HG02642 (cell line): Measurements from ENCODE around the gene DOK5.
"Not testable (repeated sequence)": the region's sequence is repeated elsewhere in the genome, so short reads cannot be mapped to it uniquely, and the experiment has no call there.

ENCODE experiments used
- ATAC-seq: cut with Tn5 transposase; IDR thresholded peaks from one replicate; pipeline ENCODE4 v1.9.1; 2021; ENCODE audit warnings: mild to moderate bottlenecking; ENCODE audit not compliant: unreplicated experiment, poor library complexity

Gene DOK5

GRCh38 chr20:54475334-54476168 lies at the start of gene DOK5:
DOK5 (plus strand) TSS chr20:54475593; CDS start chr20:54475947, 354 bp downstream.
- ATAC-seq: no peak

DNA sequence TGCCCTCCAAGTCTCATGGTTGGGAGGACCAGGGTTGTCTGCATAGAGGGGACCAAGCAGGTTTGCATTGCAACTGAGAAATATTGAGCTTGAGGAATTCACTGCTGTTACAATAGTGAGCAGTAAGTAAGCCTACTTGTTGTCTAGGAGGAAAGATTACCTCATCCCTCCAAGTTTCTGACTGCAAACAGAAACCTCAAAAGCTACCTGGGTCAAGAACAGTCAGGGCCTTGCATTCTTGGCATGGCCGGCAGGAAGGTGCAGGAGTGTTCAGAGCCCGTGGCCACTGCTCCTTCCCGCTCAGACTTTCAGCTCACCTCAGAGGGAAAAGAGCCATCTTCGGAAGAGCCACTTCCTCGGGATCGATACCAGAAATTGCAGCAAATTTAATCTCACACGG lies 46.0 kb upstream of the DOK5 start:
- no peak for ATAC-seq

GRCh38 chr20:54431156-54431944 lies 44.0 kb upstream of the DOK5 start:
- ATAC-seq: no peak

GRCh38 chr20:54432966-54433365 lies 42.4 kb upstream of the DOK5 start:
- ATAC-seq: no peak

DNA sequence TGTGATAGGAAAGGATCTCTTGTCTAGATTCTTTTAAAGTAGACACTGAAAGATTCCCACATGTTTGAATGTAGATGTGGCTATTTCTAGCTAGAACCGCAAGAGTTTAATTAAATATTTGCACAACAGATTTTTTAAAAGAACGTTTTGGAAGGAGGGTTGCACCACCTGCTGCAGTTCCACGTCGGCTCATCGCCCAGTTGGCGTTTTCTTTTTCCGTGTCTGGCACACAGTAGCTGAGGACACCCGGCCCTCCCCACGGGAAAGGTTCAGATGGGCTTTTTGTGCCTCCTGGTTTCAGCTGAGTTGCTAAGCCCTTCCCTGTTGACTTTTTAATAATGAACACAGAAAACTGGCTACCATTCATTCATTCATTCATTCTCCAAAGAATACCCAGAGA lies 41.8 kb upstream of the DOK5 start:
- no peak for ATAC-seq

DNA sequence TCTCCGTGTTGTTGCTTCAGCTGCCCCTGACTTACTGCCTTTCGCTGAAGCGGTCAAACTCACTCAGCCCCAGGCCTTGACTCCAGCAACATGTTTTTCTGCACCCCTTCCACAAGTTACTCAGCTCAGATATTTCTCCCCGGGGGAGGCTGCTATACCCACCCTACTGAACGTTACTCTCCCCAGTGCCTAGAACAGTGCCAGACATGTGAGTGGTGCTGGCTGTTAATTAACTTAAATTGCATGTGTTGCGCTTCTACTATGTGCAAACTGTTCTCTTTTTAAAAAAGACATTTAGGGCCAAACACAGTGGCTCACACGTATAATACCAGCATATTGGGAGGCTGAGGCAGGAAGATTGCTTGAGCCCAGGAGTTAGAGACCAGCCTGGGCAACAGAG lies 41.2 kb upstream of the DOK5 start:
- no peak for ATAC-seq

GRCh38 chr20:54435015-54435414 lies 40.4 kb upstream of the DOK5 start:
- no peak for ATAC-seq

GRCh38 chr20:54436410-54436809 lies 39.0 kb upstream of the DOK5 start:
- not testable (repeated sequence) for ATAC-seq

GRCh38 chr20:54438166-54438565 lies 37.2 kb upstream of the DOK5 start:
- ATAC-seq: no peak

GRCh38 chr20:54450207-54450606 lies 25.2 kb upstream of the DOK5 start:
- ATAC-seq: no peak

- ATAC-seq: no peak
Observed at GRCh38 chr20:54451171-54451570, 24.2 kb upstream of the DOK5 start.

DNA sequence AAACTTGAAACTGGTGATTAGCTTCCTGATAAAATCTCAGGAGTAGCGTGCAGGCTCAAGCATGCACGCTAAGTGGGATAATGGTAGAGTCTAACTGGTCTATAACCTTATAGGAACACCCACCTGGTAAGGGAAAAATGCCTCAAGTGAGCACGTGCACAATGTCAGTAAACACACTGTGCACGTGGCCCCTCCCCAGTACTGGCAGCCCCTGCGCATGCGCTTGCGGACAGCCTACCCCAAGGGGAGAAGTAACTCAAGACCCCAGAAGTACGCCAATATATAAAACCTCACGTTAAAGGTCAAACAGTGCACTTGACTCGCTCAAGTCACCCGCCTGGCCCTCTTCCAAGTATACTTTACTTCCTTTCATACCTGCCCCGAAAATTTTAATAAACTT lies 23.1 kb upstream of the DOK5 start:
- no peak for ATAC-seq

- no peak for ATAC-seq
Observed at GRCh38 chr20:54454982-54455381, 20.4 kb upstream of the DOK5 start.

DNA sequence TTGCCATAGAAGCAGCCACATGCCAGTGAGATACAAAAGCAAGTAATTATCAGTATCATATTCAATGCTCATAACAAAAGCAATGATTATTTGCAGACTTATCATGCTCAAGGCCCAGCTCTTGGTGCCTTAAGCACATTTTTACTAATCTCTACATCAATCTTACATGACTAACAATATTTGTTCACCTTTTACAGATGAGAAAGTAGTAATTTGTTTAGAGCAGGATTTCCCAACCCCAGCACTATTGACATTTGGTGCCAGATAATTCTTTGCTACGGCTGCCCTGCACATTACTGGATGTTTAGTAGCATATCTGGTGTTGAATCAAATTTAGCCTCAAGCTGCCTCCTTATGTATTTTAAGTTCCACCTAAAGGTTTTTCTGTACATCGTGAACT lies 19.0 kb upstream of the DOK5 start:
- ATAC-seq: no peak

GRCh38 chr20:54456961-54457360 lies 18.4 kb upstream of the DOK5 start:
- no peak for ATAC-seq

DNA sequence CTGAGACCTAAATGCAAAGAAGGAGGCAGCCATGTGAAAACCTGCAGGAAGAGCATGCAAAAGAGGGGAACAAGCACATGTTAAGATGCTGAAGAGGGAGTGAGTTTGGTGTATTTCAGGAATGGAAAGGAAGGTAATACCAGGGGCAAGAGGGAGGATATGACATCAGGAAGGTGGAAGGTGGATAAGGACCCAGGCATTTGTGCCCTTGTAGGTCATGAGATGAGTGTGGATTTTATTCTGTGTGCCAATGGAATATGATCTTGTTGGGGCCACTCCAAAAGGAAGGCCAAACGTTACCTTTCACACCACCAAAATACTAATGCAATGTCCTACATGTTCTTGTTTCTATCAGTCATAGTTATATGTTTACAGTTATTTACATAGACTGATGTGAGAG lies 17.2 kb upstream of the DOK5 start:
- ATAC-seq: no peak

DNA sequence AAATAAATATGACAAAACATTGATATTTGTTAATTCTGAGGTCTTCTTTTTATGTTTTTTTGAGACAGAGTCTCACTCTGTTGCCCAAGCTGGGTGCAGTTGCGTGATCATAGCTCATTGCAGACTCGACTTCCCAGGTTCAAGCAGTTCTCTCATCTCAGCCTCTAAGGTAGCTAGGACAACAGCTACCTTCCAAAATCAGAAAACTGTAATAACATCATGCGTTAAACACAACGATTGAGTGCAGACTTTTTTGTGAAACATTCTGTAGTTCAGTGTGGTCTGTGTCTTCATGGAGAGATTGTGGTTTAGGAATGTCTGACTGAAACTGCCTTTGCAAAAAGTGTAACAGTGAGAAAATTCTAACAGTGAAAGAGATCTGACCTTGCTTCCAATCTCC lies 16.1 kb upstream of the DOK5 start:
- ATAC-seq: no peak

- ATAC-seq: no peak
Observed at GRCh38 chr20:54464003-54464402, 11.4 kb upstream of the DOK5 start.

DNA sequence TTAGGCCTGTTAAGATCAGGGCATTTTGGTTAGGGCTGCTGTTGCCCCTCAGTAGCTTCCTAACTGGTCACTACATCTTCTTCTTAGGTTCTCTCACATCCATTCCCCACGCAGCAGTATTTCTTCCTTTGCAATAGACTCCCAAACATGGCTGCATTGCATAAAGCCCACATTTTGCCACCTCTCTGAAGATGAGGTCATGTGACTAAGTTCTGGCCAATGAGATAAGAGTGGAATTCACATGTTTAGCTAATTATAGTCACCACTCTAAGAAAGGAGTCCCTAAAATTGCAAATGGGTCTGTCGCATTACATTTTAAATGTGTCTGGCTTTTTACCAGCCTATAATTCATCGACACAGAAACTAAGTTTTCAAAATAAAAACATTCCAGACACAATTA lies 9.3 kb upstream of the DOK5 start:
- no peak for ATAC-seq

GRCh38 chr20:54467622-54468021 lies 7.8 kb upstream of the DOK5 start:
- ATAC-seq: no peak

DNA sequence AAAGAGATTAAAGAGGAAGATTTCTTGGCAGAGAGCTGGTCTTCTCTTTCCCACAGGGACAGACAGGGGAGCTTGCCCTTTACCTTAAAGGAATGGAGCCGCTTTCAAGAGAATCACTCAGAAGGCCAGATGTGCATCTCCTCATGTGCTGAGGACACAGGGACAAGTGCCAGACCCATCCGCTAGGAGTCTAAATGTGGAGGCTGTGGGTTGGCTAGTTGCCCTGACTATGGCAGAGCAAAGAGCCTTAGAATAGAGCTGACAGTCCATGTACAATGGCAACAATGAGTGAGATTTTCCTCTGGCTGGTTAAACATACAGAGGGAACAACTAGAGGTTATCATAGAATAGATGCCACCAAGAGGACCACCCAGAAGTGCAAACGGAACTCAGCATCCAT lies 7.3 kb upstream of the DOK5 start:
- ATAC-seq: no peak

DNA sequence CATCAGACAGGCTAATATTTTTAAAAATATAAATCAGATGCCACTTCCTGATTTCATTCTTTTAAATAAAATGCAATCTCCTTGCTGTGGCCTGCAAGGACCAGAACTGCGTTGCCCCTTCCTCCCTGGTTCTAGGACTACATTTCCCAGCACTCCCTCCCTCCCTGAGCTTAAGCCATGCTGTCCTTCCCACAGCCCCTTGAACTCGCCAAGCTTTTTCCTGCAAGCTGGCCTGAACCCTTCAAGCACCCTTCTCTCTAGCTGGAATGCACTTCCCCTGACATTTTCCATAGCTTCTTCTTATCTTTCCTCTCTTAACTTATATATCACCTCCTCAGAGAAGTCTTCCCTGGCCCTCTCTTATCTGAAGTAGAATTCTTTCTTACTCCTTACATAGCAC lies 6.1 kb upstream of the DOK5 start:
- no peak for ATAC-seq
